Measurements from ENCODE around the gene SLC38A9.

DNA sequence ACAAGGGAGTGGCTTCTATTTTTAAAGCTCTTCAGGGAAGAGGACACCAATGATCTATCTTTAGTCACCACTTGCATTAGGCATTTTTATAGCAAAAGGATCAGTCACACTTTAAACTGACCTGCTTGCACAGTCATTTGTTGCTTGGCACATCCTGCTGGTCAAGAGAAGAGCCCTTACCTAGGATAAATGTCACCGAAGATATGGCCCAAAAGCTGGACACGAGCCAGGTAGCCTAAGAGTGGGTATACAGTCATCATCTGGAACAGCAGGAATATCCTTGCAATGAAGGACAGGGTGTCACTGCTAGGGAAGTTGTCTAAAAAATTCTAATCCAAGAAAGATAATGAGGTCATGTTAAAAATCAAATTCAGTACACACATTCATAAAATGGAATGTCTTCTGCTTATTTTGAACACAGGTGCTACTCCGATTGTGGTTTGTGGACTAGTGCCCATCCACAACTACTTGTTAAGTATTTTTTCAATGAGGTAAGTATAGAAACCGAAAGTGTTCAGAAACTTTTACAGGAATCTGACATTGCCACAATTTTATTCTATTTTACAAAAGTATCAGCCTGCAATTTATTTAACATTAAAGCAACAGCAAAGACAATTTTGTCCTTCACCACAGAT is 78.4 kb downstream of the SLC38A9 start:
- TF ChIP-seq EZH2phosphoT487 (IDR thresholded peaks at IDR 0.05; ENCODE audit: borderline replicate concordance, low read depth) (no peak), TEAD4 (IDR thresholded peaks at IDR 0.05; ENCODE audit: borderline replicate concordance, insufficient read depth) (no peak), POLR2AphosphoS5 (IDR thresholded peaks at IDR 0.05; ENCODE audit: low read depth, low read length) (no peak), CTCF (IDR thresholded peaks at IDR 0.05) (no peak), JUND (IDR thresholded peaks at IDR 0.05) (no peak), EP300 (IDR thresholded peaks at IDR 0.05; ENCODE audit: borderline replicate concordance in 1 of 2, low read depth in 1 of 2, low read length in 1 of 2) (no peak), SIN3A (IDR thresholded peaks at IDR 0.05; ENCODE audit: borderline replicate concordance, low read depth, low read length) (no peak), REST (IDR thresholded peaks at IDR 0.05; ENCODE audit: low read depth, low read length) (no peak), CHD2 (IDR thresholded peaks at IDR 0.05; ENCODE audit: low read length, partially characterized antibody) (no peak), FOXJ3 (CRISPR knock-in tag; IDR thresholded peaks at IDR 0.05) (no peak), ELF1 (IDR thresholded peaks at IDR 0.05) (no peak), RXRA (IDR thresholded peaks at IDR 0.05; ENCODE audit: borderline replicate concordance, low read depth) (no peak), RAD21 (IDR thresholded peaks at IDR 0.05; ENCODE audit: low read length) (no peak)
- TF ChIP-seq, protein P1, sequence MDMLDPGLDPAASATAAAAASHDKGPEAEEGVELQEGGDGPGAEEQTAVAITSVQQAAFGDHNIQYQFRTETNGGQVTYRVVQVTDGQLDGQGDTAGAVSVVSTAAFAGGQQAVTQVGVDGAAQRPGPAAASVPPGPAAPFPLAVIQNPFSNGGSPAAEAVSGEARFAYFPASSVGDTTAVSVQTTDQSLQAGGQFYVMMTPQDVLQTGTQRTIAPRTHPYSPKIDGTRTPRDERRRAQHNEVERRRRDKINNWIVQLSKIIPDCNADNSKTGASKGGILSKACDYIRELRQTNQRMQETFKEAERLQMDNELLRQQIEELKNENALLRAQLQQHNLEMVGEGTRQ (IDR thresholded peaks at IDR 0.05; ENCODE audit: borderline replicate concordance, low read depth, low read length): no peak
